VCaP (cell line): Measurements from ENCODE around the gene SYT12.

ENCODE experiments used
- H3K27ac ChIP-seq: fragments of 450-650 bp; 2 replicates; pipeline ENCODE4 v1.5.1; 2017
- TF ChIP-seq, protein P1 (sequence below): fragments of 450-650 bp; conservative IDR thresholded peaks from 2 replicates; pipeline ENCODE4 v1.5.1; 2017; ENCODE audit warnings: mild to moderate bottlenecking, moderate library complexity

SYT12 gene

GRCh38 chr11:67022961-67023956 is at the start of gene SYT12:
Gene SYT12 (plus strand): TSS chr11:67023134. CDS start chr11:67030145, 7,011 bp downstream.
- peak within 1 kb of the TSS; percentile 18; the same call in 1 of the 2 replicates for H3K27ac ChIP-seq
- TF ChIP-seq, protein P1, sequence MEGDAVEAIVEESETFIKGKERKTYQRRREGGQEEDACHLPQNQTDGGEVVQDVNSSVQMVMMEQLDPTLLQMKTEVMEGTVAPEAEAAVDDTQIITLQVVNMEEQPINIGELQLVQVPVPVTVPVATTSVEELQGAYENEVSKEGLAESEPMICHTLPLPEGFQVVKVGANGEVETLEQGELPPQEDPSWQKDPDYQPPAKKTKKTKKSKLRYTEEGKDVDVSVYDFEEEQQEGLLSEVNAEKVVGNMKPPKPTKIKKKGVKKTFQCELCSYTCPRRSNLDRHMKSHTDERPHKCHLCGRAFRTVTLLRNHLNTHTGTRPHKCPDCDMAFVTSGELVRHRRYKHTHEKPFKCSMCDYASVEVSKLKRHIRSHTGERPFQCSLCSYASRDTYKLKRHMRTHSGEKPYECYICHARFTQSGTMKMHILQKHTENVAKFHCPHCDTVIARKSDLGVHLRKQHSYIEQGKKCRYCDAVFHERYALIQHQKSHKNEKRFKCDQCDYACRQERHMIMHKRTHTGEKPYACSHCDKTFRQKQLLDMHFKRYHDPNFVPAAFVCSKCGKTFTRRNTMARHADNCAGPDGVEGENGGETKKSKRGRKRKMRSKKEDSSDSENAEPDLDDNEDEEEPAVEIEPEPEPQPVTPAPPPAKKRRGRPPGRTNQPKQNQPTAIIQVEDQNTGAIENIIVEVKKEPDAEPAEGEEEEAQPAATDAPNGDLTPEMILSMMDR, result no peak; the same call in 1 of the 2 replicates

DNA sequence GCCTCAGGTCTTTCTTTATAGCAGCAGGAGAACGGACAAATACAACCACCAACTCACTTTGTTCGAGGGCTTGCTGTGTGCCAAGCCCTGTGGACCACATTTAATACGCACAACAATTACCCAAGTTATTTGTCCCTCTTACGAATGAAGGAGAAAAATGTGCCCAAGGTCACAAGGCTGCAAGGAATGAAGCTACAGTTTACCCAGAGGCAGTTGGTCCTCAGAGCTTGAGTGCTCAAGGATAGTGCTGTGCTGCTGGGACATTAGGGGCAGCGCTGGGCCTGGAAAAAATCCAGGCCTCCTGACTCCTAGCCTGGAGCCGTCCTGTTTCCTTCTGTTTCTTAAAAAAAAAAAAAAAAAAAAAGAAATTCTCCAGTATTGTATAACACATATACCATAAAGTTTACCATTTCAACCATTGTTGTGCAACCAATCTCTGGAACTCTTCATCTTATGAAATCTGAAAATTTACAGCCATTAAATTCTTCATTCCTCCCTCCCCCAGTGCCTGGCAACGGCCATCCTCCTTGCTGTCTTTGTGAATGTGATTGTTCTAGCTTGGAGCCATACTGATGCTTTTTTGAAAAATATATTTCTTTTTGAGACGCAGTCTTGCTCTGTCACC is 48.9 kb upstream of the SYT12 start:
- no peak overlapping the region for H3K27ac ChIP-seq
- TF ChIP-seq, protein P1, result no peak

DNA sequence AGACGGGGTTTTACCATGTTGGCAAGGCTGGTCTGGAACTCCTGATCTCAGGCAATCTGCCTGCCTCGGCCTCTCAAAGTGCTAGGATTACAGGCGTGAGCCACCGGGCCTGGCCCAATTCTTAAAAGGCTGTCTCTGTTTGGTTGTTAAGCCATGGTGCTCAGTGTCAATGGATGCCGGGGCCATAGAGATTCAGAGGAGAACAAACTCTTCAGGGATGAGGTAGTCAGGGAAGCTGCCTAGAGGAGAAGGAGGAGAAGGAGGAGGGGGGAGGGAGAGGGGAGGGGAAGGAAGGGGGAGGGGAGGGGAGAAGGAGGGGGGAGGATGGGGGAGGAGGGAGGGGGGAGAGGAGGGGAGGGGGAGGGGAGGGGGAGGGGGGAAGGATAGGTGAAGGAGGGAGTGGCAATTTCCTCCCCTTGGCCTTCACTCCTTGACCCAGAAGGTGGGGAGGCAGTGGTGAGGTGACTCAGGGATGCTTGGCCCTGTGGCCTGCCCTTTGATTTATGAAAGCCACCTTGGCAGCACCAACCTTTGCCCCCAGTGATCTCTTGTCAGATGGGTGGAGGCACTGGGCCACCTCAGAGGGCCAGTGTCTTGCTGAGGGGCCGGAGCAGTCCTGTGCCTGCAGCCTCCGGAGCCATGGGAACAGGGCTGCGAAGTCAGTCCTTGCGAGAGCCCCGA is 48.1 kb upstream of the SYT12 start, which contains the start of gene C11orf86:
Gene C11orf86 (plus strand): TSS at position 581 of the 681 bp plus-strand sequence. CDS start 59 bp downstream, at position 640.
- TF ChIP-seq, protein P1, result no peak
- H3K27ac ChIP-seq, result no peak within 1 kb of the TSS

DNA sequence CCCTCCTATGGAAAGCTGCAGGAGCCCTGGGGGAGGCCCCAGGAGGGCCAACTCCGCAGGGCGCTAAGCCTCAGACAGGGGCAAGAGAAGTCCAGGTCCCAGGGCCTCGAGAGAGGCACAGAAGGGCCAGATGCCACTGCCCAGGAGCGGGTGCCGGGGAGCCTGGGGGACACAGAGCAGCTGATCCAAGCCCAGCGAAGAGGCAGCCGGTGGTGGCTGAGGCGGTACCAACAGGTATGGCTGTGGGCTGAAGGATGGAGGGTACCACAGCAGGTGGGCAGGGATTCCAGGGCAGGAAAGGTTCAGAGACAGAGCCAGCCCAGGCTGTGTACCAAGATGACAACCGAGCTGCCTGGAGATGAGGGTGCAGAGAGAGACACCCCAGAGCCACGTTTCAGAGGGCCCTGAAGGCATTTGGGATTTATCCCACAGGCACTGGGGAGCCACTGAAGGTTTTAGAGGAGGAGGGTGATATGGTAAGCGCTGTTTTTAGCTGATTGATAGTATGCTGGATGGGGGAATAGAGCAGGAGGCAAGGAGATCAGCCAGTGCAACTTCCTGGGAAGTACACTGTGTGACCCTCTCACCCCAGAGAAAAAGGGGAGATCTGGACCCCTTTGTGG is 47.4 kb upstream of the SYT12 start:
- TF ChIP-seq, protein P1, result no peak
- no peak overlapping the region for H3K27ac ChIP-seq

DNA sequence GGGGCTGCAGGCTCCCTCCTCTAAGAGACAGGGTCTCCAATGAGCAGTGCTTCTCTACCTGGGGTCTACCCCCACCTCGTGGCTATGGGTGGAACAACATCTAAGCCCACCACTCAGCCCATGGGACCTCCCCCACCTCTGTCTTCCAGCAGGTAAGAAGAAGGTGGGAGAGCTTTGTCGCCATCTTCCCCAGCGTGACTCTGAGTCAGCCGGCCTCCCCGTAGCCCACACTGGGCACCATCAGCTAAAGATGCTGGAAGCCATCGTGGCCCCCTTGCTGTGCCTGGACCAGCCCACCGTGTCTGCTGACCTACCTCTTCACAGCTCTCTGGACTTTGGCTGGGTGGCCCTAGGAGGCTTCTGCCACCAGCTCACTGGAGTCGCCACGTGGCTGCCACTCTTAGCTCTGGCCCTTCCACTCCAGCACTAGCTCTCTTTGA is 46.9 kb upstream of the SYT12 start:
- no peak overlapping the region for H3K27ac ChIP-seq
- TF ChIP-seq, protein P1, result peak; percentile 98

DNA sequence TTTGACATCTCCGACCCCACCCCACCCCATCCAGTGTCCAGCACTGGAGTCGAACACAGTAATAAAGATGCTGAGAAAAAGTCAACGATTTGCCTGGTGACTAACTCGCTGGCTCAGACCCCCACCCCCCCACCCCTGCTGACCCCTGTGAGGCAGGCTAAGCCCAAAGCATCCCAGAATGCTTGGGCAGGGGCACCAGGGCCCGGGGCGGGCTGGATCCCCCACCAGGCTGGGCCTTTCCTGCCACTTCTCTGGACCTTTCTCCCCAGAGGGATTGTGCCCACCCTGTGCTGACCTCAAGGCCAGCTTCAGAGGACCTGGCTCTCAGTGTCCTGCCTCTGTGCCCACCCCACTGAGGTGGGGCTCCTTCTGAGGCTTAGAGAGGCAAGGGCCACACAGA is 46.0 kb upstream of the SYT12 start:
- no peak overlapping the region for H3K27ac ChIP-seq
- TF ChIP-seq, protein P1, result no peak
